ENCODE data around the gene ZNF135.

The ZNF135 gene

DNA sequence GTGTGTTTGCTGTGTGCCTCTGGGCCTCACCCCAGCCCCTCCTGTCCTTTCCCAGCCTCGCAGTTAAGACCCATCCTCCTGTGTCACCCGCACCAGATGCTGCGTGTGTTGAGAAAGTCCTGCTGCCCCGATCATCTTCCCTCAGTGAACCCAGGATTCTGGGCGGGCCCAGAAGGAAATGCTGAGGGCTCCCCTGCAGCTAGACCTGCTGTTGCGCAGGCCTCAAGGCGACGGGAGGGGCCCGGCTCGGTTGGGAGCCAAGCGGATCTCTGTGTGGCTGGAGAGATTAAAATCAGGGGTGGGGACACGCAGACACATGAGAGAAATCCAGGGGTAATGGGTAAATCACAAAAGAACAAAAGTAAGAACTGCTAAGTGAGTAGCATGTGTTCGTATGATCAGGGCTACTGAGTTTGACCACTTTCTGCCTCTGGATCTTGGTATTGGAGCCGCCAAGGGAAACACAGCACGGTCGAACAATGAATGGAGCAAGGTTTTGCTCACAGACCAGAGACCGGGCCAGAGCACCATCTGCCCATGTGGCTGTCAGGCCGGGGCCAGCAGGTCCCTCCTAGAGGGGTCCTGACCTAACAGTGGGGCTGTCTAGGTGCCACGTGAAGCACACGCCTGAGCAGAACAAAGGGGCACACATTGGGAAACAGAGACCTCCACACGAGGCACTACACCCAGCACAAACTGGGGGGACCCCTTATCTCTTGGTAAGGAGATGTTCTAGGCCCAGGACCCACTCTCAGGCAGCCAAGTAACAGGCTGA, 18.1 kb upstream of the ZNF135 start:
- no peak for DNase-seq (ENCODE audit: low spot score)
- TF ChIP-seq, protein P1, sequence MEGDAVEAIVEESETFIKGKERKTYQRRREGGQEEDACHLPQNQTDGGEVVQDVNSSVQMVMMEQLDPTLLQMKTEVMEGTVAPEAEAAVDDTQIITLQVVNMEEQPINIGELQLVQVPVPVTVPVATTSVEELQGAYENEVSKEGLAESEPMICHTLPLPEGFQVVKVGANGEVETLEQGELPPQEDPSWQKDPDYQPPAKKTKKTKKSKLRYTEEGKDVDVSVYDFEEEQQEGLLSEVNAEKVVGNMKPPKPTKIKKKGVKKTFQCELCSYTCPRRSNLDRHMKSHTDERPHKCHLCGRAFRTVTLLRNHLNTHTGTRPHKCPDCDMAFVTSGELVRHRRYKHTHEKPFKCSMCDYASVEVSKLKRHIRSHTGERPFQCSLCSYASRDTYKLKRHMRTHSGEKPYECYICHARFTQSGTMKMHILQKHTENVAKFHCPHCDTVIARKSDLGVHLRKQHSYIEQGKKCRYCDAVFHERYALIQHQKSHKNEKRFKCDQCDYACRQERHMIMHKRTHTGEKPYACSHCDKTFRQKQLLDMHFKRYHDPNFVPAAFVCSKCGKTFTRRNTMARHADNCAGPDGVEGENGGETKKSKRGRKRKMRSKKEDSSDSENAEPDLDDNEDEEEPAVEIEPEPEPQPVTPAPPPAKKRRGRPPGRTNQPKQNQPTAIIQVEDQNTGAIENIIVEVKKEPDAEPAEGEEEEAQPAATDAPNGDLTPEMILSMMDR (IDR thresholded peaks at IDR 0.05; ENCODE audit: extremely low read depth, missing control alignments) = no peak

DNA sequence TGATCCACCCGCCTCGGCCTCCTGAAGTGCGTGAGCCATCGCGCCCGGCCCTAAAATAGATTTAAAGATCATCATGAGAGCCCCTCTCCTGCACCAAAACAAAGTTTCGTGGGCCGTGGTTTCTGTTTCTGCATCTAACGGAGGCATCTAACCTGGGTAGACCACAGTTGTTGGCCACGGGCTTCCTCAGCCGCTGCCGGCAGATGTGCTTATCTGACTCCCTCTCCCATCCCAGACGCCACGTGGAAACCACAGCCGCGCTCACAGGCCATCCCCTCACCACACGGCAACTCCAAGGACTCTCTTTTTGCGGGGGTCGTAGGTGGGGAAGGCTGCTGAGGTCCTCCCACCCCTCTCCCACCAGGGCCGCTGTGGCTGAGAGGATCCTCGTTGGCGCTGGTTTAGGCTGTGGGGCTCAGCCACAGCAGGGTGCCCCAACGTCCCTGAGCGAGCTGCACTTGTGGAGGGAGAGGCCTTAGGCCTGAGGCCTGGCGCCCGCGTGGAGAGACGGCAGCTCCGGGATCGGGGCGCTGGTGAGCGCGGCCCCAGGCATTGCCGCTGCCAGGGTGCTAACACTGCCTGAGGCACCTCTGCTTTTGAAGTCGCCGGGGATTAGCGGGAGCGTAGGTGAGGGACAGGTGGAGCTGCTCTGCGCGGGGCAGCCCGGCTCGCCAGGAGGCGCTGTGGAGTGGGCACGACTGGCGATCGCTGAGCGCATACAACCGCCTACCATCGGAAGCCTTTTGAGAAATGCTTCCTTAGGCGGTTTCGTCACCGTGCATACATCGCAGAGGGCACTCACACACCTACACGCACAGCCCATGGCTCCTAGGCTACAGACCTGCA, 16.4 kb upstream of the ZNF135 start:
- DNase-seq (ENCODE audit: low spot score) = no peak
- TF ChIP-seq, protein P1 (IDR thresholded peaks at IDR 0.05; ENCODE audit: extremely low read depth, missing control alignments) = no peak

DNA sequence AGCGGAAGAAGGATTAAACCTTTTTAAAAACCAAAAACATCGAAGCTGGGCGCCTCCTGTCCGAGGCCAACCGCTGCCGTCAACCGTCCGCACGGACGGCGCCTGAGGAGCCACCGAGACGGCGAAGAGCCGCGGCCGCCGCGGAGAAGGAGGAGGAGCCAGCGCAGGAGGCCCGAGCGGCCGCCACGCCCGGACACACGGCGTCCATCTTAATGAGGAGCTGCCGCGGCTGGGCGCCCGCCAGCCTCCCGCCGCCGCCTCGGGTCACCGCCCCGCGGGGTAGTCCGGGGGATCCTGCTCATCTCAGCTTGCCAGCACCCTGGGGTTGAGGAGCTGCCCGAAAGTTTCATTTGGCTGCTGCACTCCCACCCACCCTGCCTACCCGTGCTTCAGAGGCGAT, 14.7 kb upstream of the ZNF135 start:
- TF ChIP-seq, protein P1 (IDR thresholded peaks at IDR 0.05; ENCODE audit: extremely low read depth, missing control alignments) = no peak
- no peak for DNase-seq (ENCODE audit: low spot score)

DNA sequence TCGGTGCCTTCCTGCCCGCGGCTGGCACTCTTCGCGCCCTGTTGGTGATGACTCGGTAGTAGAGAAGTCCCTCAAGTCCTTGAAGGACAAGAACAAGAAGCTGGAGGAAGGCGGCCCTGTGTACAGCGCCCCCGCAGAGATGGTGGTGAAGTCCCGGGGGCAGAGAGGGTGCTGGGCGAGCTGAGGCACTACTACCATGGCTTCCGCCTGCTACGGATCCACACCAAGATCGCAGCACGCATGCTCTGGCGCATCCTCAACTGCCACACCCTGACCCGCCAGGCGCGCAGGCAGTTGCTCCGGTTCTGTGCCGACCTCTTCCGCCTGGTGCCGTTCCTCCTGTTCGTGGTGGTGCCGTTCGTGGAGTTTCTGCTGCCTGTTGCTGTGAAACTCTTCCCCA, 14.2 kb upstream of the ZNF135 start:
- TF ChIP-seq, protein P1 (IDR thresholded peaks at IDR 0.05; ENCODE audit: extremely low read depth, missing control alignments) = no peak
- no peak for DNase-seq (ENCODE audit: low spot score)

DNA sequence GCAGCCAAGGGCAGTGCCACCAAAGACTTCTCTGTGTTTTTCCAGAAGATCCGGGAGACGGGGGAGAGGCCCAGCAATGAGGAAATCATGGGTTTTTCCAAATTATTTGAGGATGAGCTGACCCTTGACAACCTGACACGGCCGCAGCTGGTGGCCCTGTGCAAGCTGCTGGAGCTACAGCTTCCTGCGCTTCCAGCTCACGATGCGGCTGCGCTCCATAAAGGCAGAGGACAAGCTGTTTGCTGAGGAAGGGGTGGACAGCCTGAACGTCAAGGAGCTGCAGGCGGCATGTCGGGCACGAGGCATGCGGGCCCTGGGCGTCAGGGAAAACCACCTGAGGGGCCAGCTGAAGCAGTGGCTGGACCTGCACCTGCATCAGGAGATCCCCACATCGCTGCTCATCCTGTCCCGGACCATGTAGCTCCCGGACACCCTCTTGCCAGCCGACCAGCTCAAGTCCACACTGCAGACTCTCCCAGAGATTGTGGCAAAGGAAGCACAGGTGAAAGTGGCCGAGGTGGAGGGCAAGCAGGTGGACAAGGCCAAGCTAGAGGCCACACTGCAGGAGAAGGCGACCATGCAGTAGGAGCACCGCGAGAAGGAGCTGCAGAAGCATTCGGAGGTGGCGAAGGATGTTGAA, 13.6 kb upstream of the ZNF135 start:
- no peak for DNase-seq (ENCODE audit: low spot score)
- TF ChIP-seq, protein P1 (IDR thresholded peaks at IDR 0.05; ENCODE audit: extremely low read depth, missing control alignments) = no peak

DNA sequence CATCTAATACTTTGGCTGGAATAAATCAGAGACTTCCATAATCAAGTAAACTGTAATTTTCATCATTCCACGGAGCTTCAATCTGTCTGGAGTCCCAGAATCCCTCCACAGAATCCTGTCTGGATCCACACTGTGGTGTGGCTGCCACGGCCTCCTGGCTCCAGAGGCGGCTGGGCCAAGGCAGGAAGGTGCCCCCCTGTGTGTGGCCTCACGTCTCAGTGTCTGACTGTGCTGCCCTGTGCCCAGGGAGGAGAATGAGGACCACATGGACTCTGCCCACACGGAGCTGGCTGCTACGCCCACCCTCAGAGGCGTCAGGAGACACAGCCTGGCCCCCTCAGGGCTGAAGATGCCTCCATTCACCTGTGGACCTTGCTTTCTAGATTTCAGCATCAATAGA, 12.2 kb upstream of the ZNF135 start:
- TF ChIP-seq, protein P1 (IDR thresholded peaks at IDR 0.05; ENCODE audit: extremely low read depth, missing control alignments) = no peak
- DNase-seq (ENCODE audit: low spot score) = no peak

DNA sequence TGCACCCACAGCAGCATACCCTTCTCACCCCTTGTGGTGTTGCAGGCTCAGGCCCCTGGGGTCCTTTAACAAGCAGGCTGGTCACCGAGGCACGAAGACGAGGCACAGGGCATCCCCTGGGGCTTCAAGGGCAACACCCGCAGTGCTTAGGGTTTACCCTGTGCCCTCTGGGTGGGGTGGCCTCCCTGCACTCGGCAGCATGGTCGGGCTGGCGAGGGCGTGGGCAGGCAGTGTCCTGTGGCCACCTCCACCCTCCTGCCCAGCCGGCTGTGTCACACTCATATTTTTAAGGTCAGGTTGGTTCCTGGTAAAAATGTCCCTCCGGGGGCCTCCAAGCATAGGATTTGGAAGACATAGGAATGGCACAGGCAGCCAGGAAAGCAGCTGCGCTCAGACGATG, 11.4 kb upstream of the ZNF135 start:
- no peak for DNase-seq (ENCODE audit: low spot score)
- TF ChIP-seq, protein P1 (IDR thresholded peaks at IDR 0.05; ENCODE audit: extremely low read depth, missing control alignments) = no peak

Data from GM20000 (cell line).